ENCODE data around the gene SCD5. TPM values are rescaled to one million over a fixed set of nuclear protein-coding genes. Genes with fewer than 3 reads are reported as not detected.

SCD5 gene
- total and polyA plus RNA-seq, 7 donors: 0.69 to 30.7 (median 27.3) TPM

GRCh38 chr4:82814034-82814433, 15.4 kb upstream of the SCD5 start:
- Histone ChIP-seq H3K36me3 (peaks cover 0 to 26% (median 12%) of the 10 kb centered on the region in 4 donors), H3K27me3 (no peaks in the 10 kb centered on the region), H3K4me3 (no peak overlapping the region), H3K9me3 (no peaks in the 10 kb centered on the region), H3K4me1 (peaks cover 0 to 11% (median 8%) of the 10 kb centered on the region in 4 donors), H3K27ac (no peak overlapping the region)
- 85 to 93% methylated on average over 1 of the region's 1 CpG for WGBS, 2 donors
- intact Hi-C loops (cut with DNase I): no loop called here
- DNase-seq: no peak
- TF ChIP-seq CTCF (IDR thresholded peaks at IDR 0.05) (no peak), POLR2A (IDR thresholded peaks at IDR 0.05) (no peak), EP300 (IDR thresholded peaks at IDR 0.05) (no peak), POLR2AphosphoS5 (IDR thresholded peaks at IDR 0.05) (no peak)

GRCh38 chr4:82811838-82812341, 13.3 kb upstream of the SCD5 start:
- peak overlapping the region in 3 of 4 donors; percentile 39 to 65 (median 48) for H3K27ac ChIP-seq
- no peaks in the 10 kb centered on the region for H3K27me3 ChIP-seq
- intact Hi-C loops (cut with DNase I): no loop called here
- no peak overlapping the region for H3K4me3 ChIP-seq
- H3K4me1 ChIP-seq: peaks cover 0 to 11% (median 8%) of the 10 kb centered on the region in 4 donors
- WGBS, 2 donors: 37 to 46% methylated on average over 6 of the region's 6 CpGs
- DNase-seq: no peak
- H3K9me3 ChIP-seq: no peaks in the 10 kb centered on the region
- TF ChIP-seq POLR2AphosphoS5 (IDR thresholded peaks at IDR 0.05) (no peak), EP300 (IDR thresholded peaks at IDR 0.05) (no peak), CTCF (IDR thresholded peaks at IDR 0.05) (no peak), POLR2A (IDR thresholded peaks at IDR 0.05) (no peak)
- H3K36me3 ChIP-seq: peaks cover 0 to 4% (median 0%) of the 10 kb centered on the region in 4 donors

- H3K4me1 ChIP-seq: peaks cover 0 to 11% (median 8%) of the 10 kb centered on the region in 4 donors
- H3K9me3 ChIP-seq: no peaks in the 10 kb centered on the region
- peak overlapping the region in 1 of 4 donors; percentile 48 for H3K27ac ChIP-seq
- no peaks in the 10 kb centered on the region for H3K36me3 ChIP-seq
- no peak for TF ChIP-seq POLR2AphosphoS5 (IDR thresholded peaks at IDR 0.05)
- TF ChIP-seq EP300 (IDR thresholded peaks at IDR 0.05): no peak
- TF ChIP-seq CTCF (IDR thresholded peaks at IDR 0.05): no peak
- no peak for TF ChIP-seq POLR2A (IDR thresholded peaks at IDR 0.05)
- H3K27me3 ChIP-seq: no peaks in the 10 kb centered on the region
- H3K4me3 ChIP-seq: no peak overlapping the region
- intact Hi-C loops (cut with DNase I): no loop called here
- 69 to 100% methylated on average over 1 of the region's 1 CpG for WGBS, 2 donors
- DNase-seq: no peak
Observed at GRCh38 chr4:82811392-82811791, 12.8 kb upstream of the SCD5 start.

GRCh38 chr4:82810176-82810575, 11.6 kb upstream of the SCD5 start:
- no peak overlapping the region for H3K4me3 ChIP-seq
- no peaks in the 10 kb centered on the region for H3K36me3 ChIP-seq
- no peak for TF ChIP-seq EP300 (IDR thresholded peaks at IDR 0.05)
- no peak for TF ChIP-seq POLR2A (IDR thresholded peaks at IDR 0.05)
- TF ChIP-seq CTCF (IDR thresholded peaks at IDR 0.05): no peak
- TF ChIP-seq POLR2AphosphoS5 (IDR thresholded peaks at IDR 0.05): no peak
- H3K9me3 ChIP-seq: no peaks in the 10 kb centered on the region
- intact Hi-C loops (cut with DNase I): no loop called here
- peaks cover 0 to 11% (median 8%) of the 10 kb centered on the region in 4 donors for H3K4me1 ChIP-seq
- 72 to 75% methylated on average over 4 of the region's 4 CpGs for WGBS, 2 donors
- H3K27me3 ChIP-seq: no peaks in the 10 kb centered on the region
- H3K27ac ChIP-seq: no peak overlapping the region
- no peak for DNase-seq

GRCh38 chr4:82809619-82810018, 11.0 kb upstream of the SCD5 start:
- no peak for DNase-seq
- intact Hi-C loops (cut with DNase I): no loop called here
- H3K27ac ChIP-seq: no peak overlapping the region
- no peak overlapping the region for H3K4me3 ChIP-seq
- H3K27me3 ChIP-seq: no peaks in the 10 kb centered on the region
- H3K4me1 ChIP-seq: peaks cover 0 to 11% (median 8%) of the 10 kb centered on the region in 4 donors
- no peaks in the 10 kb centered on the region for H3K9me3 ChIP-seq
- no peaks in the 10 kb centered on the region for H3K36me3 ChIP-seq
- TF ChIP-seq POLR2A (IDR thresholded peaks at IDR 0.05): no peak
- no peak for TF ChIP-seq CTCF (IDR thresholded peaks at IDR 0.05)
- no peak for TF ChIP-seq EP300 (IDR thresholded peaks at IDR 0.05)
- TF ChIP-seq POLR2AphosphoS5 (IDR thresholded peaks at IDR 0.05): no peak

All from sigmoid colon (tissue), 7 donors.